GM11168 (cell line): ENCODE measurements around the gene PACSIN2.

ENCODE experiments used
- in situ Hi-C: fragments of 300-500 bp; cut with MboI; formaldehyde crosslinking; loops from one replicate; pipeline ENCODE4 v1.12.0; 2022; ENCODE audit warnings: low sequenced_read_pairs; ENCODE audit not compliant: unreplicated experiment

Gene PACSIN2

DNA sequence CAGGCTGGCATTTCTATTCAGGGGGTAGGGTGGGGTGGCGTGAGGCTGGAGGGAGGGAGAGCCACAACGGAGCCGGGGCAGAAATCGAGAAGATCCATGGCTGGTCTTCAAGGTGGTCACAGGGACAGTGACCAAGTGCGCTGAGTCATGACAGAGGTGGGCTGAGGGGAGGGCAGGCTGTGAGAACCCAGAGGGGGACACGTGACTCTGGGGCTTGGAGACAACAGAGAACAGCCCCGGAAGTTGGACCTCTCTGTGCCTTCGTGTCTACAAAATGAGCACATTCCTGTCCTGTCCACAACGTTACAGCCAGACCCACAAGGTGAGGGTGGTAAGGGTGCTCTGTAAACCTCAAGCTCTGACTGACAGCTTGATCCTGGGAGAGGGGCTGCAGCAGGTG is 122.8 kb downstream of the PACSIN2 start:
- in situ Hi-C loops, result no loop called here

DNA sequence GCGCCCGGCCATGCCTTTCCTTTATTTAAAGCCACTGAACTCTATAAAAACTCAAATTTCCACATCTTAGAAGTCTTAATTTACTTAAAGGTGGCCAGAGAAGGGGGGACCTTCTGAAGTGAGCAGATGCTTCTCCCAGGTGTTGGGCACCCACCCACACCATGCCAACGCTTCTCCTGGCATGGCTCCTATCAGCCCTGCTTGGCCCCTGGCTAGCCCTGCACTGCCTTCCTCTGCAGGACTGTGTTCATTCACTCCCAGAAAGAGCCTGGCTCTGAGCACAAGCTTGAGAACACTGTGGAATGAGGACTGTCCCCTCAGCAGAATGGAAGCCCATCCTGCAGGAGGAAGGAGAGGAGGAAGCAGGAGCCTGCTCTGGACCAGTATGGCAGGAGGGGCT is 123.3 kb downstream of the PACSIN2 start:
- in situ Hi-C loops, result no loop called here

DNA sequence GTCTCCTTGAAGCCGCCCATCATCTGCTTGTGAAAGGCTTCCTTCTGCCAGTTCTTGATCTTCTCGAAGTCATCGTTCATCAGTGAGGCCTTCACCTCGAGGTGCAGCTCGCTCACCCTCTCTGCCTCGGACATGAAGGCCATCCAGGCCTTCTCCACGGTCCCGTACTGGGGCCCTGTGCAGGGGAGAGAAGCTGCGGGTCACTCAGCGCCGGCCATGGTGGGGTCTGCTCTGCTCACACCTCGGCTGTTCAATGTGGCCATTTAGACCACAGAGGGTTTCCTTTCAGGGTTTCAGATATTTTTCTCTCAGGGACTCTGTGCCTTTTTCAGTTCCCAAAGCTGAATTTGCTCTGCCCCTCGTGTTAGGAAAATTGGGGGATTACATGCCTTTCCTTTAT is 123.9 kb downstream of the PACSIN2 start:
- in situ Hi-C loops, result no loop called here

DNA sequence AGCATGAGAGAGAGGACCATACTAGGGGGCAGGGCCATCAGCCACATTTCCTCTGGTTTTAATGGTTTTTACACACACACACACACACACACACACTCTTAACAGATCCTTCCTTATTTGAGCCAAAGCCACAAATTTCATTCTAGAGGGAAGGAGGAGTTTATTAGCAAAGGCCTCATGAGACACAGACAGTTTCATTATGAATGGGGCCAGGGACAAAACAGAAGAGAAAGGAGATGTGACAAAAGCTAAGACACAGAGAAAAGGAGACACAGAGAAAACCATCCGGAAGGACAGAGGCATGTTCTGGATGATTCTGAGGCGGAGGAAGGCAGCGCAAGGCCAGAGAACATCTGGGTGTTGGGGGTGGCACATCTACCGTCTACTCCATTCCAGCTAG is 125.6 kb downstream of the PACSIN2 start:
- in situ Hi-C loops, result loop anchor here (10.0 kb wide), 1 partner anchor 145 kb away; no protein-coding TSS in a partner anchor

DNA sequence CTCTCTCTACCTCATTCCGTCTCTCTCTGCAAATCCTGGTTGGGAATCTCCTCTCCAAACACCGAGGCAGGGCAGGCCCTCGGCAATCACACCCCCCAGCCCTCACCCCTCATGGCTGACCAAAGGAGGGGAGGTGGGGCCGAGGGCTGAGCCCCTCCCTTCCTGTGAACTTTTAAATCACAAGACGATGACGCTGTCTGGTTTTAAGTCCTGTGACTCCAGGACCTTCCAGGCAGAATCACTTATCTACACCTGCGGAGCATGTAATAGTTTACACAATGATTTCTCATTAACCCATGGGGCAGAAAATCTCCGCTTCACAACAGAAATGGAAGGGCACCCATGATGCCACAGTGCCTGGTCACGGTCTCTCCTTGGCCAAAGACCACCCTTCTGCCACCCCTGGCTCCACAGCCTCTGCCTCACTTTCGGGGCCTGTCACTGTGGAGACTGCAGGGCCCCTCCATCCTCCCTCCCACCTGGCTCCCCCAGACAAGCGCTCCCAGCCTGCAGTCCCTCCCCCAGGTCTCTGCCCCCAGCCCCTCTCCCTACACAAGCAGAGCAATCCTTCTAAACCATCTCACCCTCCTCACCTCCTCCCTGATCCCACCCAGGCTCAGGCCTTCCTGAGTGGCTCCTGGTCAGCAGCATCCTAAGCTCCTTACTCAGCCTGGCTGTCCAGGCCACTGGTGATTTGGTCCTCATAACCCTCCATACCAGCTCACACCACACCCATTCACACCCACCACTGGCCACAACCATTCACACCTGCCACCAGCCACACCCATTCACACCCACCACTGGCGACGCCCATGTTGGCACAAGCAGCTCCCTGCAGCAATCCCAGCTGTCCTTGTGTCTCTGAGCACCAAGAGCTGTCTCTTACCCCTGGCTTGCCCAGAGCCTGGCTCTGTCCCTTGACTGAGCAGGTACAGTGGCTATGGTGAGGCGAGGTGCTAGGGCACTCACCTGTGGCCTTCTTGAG is 127.1 kb downstream of the PACSIN2 start:
- in situ Hi-C loops, result loop anchor here (10.0 kb wide), 1 partner anchor 147 kb away; no protein-coding TSS in a partner anchor

DNA sequence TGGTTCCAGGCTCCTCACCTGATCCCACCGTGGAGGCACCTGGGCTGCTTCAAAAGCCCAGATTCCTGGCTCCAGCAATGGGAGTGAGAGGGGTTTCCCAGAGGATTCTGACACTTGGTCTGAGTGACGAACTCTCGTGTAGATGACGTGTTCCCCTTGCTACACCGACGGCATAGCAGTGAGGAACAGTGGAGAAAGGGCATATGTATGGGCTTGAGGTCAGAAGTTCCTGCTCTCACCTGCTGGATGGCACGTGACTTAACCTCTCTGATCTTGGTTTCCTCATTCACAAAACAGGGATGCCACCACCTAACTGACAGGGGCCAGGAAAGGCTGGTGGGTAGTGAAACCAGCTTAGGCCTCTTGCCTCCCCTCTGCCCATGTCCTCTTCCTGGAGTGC is 127.8 kb downstream of the PACSIN2 start:
- in situ Hi-C loops, result loop anchor here (10.0 kb wide), 1 partner anchor 148 kb away; no protein-coding TSS in a partner anchor

DNA sequence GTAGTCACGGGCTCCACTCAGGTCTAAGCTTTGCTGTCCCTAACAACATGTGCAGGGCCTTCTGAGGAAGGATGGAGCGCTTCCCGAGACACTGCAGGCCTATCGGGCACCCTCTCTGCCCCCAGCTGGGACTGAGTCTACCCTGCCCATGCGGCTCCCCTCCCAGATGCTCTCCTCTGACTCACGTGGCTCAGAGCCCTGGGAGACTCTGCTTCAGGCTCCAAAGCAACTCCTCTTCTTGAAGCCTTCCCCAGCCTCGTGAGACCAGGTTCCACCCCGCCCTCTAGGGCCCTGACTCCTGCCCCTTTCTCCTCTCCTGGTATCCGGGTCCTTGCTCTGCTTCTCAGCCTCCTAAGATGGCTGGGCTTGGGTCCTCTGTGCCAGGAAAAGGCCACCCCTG is 129.5 kb downstream of the PACSIN2 start:
- in situ Hi-C loops, result loop anchor here (10.0 kb wide), 1 partner anchor 149 kb away; no protein-coding TSS in a partner anchor

DNA sequence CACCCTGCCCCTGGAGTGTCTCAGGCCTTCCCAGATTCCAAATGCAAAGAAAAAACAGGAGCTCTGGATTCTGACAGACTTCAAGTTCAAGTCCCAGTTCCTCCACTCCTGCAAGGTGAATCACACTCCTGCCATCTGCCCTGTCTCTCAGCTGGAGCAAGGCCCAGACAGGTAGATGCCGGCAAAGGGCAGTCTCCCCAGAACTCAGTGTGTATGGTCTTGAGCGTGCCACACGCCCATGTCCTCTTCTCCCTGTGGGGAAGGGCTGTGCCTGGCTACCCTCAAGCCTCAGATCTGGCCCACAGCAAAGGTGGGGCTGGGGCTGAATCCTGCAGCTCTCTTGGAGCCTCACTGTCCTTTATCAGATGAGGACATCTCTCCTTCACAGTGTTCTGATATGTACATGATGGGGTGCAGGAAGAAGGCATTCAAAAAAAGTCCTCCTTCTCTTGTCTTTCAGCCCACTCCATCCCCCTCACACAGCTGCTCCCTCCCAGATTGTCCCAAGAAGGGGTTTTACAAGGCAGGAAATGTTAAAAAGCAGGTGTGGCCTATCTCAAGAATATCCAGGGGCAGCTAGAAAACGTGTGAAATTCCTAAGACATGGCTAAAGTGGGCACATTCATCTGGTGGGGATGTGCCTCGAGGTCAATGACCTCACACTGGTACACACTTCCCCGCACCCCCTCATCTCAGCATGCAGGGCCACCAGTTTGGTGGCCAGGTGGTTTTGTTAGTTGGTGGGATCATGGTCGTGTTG is 130.2 kb downstream of the PACSIN2 start:
- in situ Hi-C loops, result loop anchor here (10.0 kb wide), 1 partner anchor 150 kb away; no protein-coding TSS in a partner anchor

DNA sequence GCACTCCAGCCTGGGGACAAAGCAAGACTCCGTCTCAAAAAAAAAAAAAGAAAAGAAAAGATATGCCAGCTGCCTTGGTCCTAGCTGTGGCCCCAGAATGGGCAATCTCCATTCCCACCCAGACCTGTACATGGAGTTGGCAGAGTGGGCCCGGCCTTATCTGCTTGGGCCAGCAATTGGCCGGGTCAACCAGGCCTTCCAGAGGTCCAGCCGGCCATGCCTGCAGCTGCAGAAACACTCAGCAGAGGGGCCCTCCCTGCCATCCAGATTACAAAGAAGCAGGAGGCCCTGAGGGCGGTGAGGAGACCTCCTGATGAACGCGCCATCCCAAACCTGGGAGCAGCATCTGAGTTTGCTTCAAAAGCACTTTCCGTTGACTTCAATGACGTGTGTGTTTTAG is 131.0 kb downstream of the PACSIN2 start:
- in situ Hi-C loops, result loop anchor here (10.0 kb wide), 1 partner anchor 151 kb away; no protein-coding TSS in a partner anchor

DNA sequence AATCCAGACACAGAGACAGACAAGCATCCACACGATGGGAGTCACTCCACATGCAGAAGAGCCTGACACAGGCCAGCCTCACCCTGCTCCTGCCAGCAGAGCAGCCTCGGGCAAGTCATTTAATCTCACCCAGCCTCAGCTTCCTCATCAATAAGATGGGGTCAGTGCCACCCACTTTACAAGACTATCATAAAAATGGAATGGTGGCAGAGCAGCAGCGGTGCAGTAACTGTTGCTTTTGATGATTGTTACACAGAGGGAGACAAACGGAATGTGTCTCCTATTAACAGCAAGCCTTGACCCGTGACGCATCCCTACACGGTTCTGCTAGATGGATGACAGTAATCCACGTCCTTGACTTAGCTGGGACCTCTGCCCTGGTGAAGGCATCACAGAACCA is 131.8 kb downstream of the PACSIN2 start:
- in situ Hi-C loops, result loop anchor here (10.0 kb wide), 1 partner anchor 152 kb away; no protein-coding TSS in a partner anchor

DNA sequence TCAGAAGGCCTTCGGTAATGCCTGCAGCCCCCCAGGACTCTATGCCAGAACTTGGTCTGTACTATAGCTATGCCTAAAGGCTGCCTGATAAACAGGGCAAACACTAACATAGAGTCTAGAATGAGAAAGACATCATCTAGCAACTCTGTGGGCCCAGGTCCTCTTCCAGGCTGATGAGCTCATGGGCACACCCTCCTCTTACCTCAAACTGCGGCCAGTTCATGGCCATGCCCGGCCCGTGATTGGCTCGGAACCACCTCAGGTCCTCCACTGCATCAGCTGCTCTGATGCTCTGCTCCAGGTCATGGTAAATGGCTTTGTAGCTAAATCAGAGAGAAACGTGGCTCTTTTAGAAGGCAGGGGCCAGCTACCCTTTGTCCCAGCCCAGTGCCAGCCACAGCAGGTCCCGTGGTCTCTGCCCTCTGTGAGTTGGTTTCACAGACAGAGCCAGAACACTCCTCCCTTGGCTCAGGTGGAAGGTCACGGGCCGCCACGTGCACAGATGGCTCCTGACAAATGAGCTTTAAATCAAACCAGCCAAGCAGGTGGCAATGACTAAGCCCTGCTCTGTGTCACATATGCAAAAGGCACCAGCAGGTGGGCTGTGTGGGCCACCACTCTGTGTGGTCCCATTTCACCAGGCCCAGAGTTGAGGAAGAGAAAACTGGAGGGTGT is 132.8 kb downstream of the PACSIN2 start:
- in situ Hi-C loops, result loop anchor here (10.0 kb wide), 1 partner anchor 153 kb away; no protein-coding TSS in a partner anchor

DNA sequence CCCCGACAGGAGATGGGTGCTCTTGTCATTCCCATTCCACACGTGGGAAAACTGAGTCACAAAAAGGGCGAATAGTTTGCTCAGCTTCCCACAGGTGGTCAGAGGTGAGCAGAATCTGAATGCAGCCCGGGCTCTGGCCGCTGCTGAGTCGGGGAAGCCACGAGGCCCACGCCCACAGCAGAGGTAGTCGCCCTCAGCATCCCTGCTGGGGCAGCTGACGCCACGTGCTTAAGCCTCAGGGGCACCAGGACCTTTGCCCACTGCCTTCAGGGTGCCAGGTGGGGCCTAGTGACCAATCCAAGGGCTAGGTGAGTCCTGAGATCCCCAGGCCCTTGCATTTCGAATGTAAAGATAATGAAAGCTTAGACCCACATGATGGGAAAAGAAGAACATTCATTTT is 133.7 kb downstream of the PACSIN2 start:
- in situ Hi-C loops, result loop anchor here (10.0 kb wide), 1 partner anchor 154 kb away; no protein-coding TSS in a partner anchor

DNA sequence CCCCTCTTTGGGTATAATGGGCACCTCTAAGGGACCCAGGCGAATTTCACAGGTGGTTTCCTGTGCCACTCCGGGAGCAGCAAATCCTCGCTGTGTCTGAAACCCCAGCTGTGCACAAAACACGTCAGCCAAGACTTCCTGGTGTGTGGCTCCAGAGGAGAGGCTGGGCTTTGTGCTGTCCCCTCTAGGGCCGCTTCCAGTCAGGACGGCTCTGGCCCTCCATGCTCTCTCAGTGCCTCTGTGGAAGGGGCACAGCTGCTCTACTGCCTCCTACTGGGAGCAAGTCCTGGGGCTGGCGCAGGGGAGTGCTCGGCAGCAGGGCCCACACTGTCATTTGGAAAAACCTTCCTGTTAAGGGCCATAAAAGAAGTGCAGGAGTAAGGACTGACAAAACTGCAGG is 134.1 kb downstream of the PACSIN2 start:
- in situ Hi-C loops, result loop anchor here (10.0 kb wide), 1 partner anchor 154 kb away; no protein-coding TSS in a partner anchor

DNA sequence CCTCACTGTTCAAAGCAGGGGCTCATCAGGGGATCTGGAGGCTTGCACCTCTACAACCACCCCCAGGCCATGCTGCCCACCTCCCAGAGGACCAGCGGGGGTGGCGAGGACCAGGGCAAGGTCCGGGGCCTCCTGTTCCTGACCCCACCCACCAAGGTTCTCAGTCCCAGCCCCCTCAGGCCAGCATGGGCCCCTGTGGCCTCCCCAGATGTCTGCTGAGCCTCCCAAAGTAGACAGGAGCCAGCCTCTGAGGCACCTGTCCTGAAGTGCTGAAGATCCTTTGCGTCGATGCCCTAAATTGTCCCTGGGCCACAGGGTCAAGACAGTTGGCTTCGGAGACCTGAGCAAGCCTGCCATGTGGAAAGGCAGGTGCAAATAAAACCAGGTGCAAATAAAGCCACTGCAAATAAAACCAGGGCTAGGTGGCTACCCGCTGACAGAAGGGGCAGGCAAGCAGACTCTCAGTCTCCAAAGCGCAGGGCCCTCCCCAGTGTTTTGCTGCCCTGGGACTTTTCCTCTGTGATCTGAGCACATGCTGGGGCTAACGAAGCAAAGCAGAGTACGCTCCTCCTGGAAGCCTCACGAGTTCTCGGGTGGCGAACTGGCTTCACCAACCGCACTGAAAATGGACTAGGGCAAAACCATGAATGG is 135.5 kb downstream of the PACSIN2 start:
- in situ Hi-C loops, result loop anchor here (10.0 kb wide), 1 partner anchor 155 kb away; no protein-coding TSS in a partner anchor

DNA sequence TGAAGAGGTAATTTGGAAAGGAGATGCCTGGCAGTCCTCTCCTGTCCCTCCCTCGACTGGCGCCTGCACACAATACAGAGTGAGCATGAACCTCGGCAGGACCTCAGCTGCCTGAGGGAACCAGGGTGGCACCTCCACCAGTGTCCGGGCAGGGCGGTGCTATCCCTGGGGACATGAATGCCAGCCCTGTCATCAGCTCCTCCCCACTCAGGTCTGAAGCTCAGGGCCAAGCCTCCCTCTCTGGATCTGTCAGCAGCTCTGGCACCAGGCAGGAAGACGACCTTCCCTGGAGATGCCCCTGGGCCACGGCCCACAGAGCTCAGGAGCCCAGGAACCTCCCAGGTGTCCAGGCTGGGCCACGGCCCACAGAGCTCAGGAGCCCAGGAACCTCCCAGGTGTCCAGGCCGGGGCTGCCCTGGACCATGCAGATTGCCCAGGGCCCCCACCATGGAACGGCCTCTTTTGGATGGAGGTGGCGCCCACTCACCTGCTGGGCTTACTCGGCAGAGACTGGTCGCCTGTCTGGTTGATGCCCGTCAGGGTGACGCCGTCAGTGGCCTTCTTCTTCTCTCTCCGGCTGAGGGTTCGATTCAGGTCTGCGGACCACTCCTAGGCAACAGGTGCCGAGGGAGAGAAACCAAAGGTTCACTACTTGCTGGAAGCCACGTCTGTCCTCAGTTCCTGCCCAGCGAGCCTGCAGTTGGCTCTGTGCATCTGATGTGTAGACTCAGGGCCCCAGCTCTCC is 136.2 kb downstream of the PACSIN2 start:
- in situ Hi-C loops, result no loop called here

DNA sequence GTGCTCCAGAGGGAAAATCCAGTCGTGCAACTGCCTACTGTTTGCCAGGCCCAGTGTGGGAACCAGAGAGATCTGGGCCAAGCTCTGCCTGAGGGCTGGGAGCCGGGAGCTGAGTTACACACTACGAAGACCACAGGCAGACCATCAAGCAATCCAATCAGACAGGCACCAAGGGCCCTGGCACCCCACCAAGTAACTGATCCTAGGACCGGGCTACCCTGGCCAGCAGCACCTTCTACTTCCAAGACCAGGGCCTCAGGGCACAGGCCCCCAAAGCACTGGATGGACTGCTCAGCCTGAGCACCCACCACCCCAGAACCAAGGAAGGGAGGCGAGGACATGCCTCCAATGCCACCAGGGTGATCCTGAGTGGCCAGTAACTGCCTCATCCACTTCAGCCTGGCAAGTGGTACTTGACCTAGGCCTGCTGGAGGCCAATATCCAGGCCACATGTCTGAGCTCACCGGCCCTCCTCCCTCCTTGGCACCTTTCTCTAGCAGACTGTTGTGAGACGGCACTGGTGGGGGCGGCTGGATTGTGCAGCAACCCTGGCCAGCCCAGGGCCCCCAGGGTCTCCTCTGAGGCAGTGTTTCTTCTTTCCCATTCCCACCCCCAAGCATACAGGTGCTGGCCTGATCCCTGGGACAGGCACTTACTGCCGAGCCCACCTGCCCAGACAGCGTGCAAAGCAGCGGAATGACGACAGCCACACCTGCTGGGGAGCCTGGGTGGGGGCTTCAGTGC is 137.2 kb downstream of the PACSIN2 start:
- in situ Hi-C loops, result no loop called here

DNA sequence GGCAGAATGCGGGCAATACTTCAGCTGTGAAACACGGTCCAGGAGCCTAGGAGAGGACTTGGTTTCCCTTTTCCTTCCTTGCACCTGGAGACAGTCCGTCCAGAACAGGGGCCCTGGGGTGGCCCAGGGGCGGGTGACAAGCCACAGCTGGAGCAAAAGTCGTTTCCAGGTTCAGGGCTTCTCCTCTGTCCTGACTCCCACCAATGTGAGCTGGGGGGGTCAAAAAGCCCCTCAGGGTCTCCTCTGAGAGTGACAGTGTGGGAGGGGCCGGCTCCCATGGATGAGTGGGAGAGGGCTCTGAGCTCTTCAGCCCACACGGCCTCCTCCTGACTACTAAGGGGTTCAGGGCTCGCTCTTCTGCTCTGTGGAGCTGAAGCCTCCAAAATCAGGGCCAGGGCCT is 137.8 kb downstream of the PACSIN2 start:
- in situ Hi-C loops, result no loop called here

DNA sequence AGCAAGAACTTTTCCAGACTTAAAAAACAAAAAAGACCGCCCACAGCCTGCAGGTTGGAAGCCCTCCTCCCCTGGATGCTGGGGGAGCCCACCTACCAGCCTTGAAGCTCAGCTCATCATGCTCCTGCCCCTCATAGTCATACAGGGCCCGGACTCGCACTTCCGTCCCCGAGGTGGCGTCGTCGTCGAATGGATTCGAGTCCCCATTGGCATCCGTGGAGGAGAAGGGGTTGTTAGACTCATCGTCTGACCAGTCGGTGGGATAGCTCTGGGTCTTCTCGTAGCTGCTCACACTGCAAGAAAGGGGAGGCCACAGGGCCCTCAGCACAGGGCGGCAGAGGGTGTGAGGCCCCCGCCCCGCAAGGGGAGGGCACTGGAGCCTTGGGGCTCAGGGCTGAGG is 138.9 kb downstream of the PACSIN2 start:
- in situ Hi-C loops, result no loop called here
